ENCODE measurements around the gene ATP2A1.
"Not testable (repeated sequence)": the region's sequence is repeated elsewhere in the genome, so short reads cannot be mapped to it uniquely, and the experiment has no call there.

Gene ATP2A1

DNA sequence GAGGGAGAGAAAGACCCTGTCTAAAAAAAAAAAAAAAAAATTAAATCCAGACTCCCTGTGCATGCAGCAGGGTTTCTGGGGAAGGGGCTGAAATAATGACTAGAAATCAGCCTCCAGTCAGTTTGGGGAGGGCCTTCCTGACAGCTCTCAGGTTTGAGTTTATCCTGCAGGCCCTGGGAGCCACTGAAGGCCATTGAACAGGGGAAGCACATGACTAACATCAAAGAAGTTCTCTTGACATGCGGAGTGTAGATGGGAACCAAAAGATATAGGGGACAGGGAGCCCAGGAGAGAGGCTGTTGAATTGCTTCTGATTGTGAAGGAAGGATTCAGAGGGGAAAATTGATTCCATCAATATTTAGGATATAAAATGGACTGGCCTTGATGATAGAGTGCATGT is 49.5 kb downstream of the ATP2A1 start:
- intact Hi-C loops (cut with DNase I) = no loop called here
- DNase-seq = no peak

DNA sequence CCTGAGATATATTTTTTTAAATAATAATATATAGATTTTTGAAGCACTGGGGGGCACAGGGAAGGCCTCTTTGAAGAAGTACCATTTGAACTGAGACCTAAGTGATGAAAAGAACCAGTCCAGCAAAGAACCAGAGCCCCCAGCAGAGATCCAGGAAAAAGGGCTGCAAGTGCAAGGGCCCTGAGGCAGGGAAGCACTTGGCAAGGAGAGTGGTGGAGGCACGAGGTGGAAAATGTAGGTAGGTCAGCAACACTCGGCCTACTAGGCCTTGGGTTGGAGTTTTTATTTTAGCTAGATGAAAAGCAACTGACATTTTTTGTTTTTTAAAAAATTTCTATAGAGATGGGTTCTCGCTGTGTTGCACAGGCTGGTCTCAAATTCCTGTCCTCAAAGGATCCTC is 51.9 kb downstream of the ATP2A1 start:
- intact Hi-C loops (cut with DNase I) = no loop called here
- no peak for DNase-seq

DNA sequence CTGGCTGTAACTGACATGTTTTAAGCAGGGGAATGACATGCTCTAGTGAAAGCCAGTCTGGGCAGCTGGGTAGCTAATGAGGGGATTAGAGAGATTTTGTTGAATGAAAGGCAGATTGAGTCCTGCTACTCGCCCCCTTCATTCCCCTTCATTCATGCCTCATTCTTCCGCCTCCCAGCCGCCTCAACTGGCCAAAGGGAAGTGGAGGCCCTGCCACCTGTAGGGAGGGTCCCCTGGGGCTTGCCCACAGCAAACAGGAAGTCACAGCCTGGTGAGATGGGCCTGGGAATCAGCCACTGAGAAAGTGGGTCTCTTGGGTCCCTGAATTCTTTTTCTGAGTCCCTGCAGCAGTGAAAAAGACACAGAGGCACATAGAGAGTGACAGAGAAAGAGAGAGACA is 52.4 kb downstream of the ATP2A1 start:
- no peak for DNase-seq
- intact Hi-C loops (cut with DNase I) = no loop called here

DNA sequence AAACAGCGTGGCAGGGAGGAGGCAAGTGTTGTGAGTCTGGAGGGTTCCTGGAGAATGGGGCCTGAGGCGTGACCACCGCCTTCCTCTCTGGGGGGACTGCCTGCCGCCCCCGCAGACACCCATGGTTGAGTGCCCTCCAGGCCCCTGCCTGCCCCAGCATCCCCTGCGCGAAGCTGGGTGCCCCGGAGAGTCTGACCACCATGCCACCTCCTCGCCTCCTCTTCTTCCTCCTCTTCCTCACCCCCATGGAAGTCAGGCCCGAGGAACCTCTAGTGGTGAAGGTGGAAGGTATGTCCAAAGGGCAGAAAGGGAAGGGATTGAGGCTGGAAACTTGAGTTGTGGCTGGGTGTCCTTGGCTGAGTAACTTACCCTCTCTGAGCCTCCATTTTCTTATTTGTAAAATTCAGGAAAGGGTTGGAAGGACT is 53.5 kb downstream of the ATP2A1 start, which contains the start of gene CD19:
TSS of gene CD19 (plus strand) at position 171 of the 425 bp plus-strand sequence. CDS start at position 201, 30 bp downstream.
- peak in 1 of 10 donors; percentile 54 for DNase-seq
- intact Hi-C loops (cut with DNase I) = no loop called here

DNA sequence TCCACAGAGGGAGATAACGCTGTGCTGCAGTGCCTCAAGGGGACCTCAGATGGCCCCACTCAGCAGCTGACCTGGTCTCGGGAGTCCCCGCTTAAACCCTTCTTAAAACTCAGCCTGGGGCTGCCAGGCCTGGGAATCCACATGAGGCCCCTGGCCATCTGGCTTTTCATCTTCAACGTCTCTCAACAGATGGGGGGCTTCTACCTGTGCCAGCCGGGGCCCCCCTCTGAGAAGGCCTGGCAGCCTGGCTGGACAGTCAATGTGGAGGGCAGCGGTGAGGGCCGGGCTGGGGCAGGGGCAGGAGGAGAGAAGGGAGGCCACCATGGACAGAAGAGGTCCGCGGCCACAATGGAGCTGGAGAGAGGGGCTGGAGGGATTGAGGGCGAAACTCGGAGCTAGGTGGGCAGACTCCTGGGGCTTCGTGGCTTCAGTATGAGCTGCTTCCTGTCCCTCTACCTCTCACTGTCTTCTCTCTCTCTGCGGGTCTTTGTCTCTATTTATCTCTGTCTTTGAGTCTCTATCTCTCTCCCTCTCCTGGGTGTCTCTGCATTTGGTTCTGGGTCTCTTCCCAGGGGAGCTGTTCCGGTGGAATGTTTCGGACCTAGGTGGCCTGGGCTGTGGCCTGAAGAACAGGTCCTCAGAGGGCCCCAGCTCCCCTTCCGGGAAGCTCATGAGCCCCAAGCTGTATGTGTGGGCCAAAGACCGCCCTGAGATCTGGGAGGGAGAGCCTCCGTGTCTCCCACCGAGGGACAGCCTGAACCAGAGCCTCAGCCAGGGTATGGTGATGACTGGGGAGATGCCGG is 54.3 kb downstream of the ATP2A1 start:
- intact Hi-C loops (cut with DNase I) = no loop called here

DNA sequence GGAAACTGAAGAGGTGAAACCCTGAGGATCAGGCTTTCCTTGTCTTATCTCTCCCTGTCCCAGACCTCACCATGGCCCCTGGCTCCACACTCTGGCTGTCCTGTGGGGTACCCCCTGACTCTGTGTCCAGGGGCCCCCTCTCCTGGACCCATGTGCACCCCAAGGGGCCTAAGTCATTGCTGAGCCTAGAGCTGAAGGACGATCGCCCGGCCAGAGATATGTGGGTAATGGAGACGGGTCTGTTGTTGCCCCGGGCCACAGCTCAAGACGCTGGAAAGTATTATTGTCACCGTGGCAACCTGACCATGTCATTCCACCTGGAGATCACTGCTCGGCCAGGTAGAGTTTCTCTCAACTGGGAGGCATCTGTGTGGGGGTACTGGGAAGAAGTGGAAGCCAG is 54.9 kb downstream of the ATP2A1 start:
- peak in 1 of 10 donors; percentile 63 for DNase-seq
- intact Hi-C loops (cut with DNase I) = no loop called here

More for the DNA sequence above, 54.3 kb downstream of the ATP2A1 start:
- DNase-seq = peak in 1 of 10 donors; percentile 32

DNA sequence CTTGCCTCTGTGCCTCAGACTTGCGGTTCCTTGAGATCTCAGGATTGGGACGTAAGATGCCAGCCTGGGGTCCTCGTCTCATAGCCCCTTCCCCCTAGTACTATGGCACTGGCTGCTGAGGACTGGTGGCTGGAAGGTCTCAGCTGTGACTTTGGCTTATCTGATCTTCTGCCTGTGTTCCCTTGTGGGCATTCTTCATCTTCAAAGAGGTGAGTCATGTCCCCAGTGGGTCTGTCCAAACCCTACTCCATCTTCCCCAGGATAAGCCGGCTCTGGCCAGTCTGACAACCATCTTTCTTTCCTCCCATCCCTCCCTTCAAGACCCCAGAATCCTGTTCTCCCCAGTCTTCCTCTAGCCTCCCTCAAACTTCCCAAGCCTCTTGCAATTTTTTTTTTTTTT is 57.1 kb downstream of the ATP2A1 start:
- intact Hi-C loops (cut with DNase I) = no loop called here

DNA sequence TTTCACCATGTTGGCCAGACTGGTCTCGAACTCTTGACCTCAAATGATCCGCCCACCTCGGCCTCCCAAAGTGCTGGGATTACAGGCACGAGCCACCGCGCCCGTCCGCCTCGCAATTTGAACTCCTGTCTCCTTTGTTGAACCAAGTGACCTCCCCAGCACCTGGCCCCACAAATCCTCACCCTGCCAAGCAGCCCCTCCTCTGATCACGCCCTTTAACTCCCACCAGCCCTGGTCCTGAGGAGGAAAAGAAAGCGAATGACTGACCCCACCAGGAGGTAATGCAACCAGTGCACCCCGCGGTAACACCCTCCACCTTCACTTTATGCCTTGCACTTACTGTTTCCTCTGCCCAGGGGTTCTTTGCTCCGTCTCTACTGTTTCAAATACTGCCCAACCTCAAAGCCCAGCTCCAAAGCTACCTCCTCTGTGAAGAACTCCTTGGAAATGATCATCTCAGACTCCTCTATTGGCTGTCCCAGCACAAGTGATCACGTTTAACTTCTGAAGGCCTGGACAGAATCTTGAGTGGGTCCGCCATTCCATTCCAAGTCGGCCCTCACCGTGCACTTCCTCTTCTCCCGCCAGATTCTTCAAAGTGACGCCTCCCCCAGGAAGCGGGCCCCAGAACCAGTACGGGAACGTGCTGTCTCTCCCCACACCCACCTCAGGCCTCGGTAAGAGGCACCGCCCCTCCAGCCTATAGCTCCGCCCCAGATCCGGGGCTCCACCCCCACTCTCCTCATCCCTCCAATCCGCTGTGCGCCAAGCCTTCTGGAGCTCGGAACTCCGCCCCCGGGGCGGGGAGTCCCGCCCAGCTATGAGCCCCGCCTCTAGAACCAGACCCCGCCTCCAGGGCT is 57.9 kb downstream of the ATP2A1 start:
- DNase-seq = peak; percentile 17 to 96 (median 47)
- intact Hi-C loops (cut with DNase I) = no loop called here

More for the DNA sequence above, 57.1 kb downstream of the ATP2A1 start:
- no peak for DNase-seq

DNA sequence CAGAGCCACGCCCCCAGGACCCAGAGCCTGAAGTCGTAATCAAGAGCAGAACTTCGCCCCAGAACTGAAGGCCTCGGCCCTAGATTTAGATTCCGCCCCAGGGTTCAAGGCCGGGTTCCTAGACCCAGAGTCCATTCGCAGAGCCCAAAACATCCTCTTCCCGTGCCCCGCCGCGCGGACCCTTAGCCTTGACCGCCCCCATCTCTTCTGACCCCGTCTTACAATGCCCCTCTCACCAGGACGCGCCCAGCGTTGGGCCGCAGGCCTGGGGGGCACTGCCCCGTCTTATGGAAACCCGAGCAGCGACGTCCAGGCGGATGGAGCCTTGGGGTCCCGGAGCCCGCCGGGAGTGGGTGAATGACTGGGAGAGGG is 58.5 kb downstream of the ATP2A1 start:
- intact Hi-C loops (cut with DNase I) = no loop called here
- DNase-seq = no peak

DNA sequence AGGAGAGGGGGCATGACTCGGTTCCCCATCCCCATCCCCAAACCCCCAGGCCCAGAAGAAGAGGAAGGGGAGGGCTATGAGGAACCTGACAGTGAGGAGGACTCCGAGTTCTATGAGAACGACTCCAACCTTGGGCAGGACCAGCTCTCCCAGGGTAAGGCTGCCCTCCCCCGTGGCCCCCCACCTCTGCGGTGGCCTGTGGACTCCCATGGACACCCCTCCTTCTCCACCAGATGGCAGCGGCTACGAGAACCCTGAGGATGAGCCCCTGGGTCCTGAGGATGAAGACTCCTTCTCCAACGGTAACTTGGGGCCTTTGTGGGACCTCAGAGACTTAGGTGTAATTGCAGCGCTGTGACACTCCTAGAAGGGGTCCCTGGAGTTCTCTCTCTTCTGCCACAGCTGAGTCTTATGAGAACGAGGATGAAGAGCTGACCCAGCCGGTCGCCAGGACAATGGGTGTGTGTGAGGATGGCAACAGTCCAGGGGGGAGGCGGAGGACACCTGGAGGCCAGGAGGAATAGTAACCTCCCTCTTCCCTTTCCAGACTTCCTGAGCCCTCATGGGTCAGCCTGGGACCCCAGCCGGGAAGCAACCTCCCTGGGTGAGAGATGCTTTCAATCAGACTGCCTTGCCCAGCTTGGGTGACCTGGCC is 59.1 kb downstream of the ATP2A1 start:
- intact Hi-C loops (cut with DNase I) = no loop called here
- DNase-seq = no peak

DNA sequence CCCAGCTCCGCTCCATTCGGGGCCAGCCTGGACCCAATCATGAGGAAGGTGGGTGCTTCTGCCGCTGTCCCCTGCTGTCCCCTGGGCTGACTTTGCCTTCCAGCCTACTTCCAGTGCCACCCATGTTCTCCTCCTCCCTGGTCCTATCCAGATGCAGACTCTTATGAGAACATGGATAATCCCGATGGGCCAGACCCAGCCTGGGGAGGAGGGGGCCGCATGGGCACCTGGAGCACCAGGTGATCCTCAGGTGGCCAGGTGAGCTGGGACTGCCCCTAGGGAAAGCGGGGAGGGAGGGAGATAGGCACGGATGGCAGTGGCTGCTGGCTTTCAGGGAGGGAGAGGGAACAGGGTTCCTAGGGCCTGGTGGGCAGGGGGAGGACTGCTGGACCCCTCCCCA is 60.4 kb downstream of the ATP2A1 start:
- intact Hi-C loops (cut with DNase I) = no loop called here
- DNase-seq = peak in 1 of 10 donors; percentile 70

DNA sequence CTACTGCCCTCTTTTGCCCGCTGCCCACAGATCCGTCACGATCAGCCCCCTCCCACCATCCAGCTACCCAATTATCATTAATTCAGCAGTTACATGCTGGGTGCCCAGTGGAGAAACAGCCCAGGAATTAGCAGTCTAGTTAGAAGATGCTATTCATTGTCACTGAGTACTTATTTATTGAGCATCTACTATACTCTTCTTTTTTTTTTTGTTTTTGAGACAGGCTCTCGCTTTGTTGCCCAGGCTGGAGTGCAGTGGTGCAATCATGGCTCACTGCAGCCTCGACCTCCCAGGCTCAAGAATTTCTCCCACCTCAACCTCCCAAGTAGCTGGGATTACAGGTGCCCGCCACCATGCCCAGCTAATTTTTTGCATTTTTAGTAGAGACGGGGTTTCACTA is 61.5 kb downstream of the ATP2A1 start:
- DNase-seq; intact Hi-C loops (cut with DNase I): not testable (repeated sequence)

DNA sequence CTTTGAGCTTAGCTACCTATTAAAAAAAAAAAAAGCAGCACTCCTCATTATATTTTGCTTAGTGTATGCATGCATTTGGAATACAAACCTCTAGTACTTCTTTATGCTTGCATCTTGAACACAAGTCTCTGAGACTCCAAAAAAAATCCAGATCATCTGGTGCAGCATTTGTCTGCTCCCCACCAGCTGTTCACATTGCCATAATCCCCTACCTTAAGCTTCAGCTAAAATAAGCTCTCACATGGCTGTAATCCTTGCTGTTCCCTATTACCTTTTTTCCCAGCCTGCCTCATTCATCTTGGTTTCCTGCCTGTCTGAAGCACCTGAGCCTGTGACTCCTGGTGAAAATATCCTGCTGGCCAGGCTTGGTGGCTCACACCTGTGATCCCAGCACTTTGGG is 65.0 kb downstream of the ATP2A1 start:
- no peak for DNase-seq
- intact Hi-C loops (cut with DNase I) = no loop called here

DNA sequence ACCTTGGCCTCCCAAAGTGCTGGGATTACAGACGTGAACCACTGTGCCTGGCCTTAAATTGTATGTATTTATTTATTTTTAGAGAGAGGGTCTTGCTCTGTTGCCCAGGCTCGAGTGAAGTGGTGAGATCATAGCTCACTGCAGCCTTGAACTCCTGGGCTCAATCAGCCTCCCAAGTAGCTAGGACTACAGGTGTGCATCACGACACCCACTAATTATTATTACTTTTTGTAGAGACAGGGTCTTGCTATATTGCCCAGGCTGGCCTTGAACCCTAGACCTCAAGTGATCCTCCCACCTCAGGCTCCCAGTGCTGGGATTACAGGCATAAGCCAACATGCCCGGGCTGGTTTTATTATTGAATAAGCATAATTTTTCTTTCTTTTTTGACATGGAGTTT is 68.4 kb downstream of the ATP2A1 start:
- DNase-seq = no peak
- intact Hi-C loops (cut with DNase I) = loop anchor here (5.0 kb wide), 1 partner anchor 124 kb away; the partner anchor contains the start of gene ATXN2L

DNA sequence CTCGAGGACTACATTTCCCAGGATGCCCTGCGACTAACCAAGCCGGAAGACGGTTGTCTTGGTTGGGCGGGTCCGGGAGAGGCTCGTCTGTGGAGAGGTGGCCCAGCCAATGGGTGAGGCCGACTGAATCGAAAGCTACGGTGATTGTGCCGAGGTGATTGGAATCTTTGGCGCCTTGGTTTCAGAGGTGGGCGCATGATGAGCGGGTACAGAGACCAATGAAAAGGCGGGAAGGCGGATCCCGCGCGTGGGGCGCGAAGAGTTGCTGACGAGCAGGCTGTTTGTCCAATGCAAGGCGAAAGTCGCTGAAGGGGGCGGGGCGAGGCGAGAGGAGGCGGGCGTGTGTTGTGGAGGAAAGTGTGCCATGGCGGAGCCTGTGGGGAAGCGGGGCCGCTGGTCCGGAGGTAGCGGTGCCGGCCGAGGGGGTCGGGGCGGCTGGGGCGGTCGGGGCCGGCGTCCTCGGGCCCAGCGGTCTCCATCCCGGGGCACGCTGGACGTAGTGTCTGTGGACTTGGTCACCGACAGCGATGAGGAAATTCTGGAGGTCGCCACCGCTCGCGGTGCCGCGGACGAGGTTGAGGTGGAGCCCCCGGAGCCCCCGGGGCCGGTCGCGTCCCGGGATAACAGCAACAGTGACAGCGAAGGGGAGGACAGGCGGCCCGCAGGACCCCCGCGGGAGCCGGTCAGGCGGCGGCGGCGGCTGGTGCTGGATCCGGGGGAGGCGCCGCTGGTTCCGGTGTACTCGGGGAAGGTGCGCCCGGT is 72.5 kb downstream of the ATP2A1 start, which contains the start of gene NFATC2IP:
TSS of gene NFATC2IP (plus strand) at position 290 of the 762 bp plus-strand sequence. CDS start at position 365, 75 bp downstream.
- peak; percentile 99 to 100 (median 100) for DNase-seq
- intact Hi-C loops (cut with DNase I) = loop anchor here (2.0 to 5.0 kb wide), 3 partner anchors 26 to 399 kb away; partner anchors contain the start of genes RABEP2, SGF29 and SH2B1

DNA sequence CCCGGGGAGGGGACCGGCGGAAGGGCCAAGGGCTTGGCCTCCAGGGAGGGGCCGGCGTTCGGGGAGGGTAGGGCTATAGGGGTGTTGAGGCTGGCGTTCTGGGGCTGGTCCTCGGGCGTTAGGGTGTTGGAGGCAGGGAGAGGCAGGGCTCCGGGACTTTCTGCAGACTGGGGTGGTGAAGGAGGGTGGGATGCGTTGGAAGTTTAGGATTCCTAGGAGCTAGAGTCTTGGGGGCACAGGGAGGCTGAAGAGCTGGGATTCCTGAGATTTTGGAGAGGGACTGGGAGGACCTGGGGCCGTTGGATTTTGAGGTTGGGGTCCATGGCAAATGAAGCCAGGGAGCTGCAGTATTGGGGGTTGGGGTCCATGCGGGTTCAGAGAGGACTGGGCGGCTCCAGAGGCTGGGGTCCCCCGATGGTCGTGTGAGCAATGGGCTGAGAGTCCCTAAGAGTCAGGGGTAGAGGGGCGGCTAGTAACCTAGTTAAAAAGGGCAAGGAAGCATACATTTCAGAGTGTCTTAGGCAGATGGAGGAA is 73.2 kb downstream of the ATP2A1 start:
- intact Hi-C loops (cut with DNase I) = loop anchor here (2.0 to 5.0 kb wide), 3 partner anchors 27 to 399 kb away; partner anchors contain the start of genes RABEP2, SGF29 and SH2B1
- DNase-seq = peak in 4 of 10 donors; percentile 11 to 88 (median 20)
